GM23248 (cell line): ENCODE measurements around the gene PRKRIP1.
"Not testable (repeated sequence)": the region's sequence is repeated elsewhere in the genome, so short reads cannot be mapped to it uniquely, and the experiment has no call there.

Experiments
- EZH2 ChIP-seq: fragments of 200-600 bp; sonication (generic); IDR thresholded peaks from 2 replicates; pipeline ENCODE4 v1.6.1; 2018; ENCODE audit warnings: antibody characterized with exemption, mild to moderate bottlenecking; ENCODE audit not compliant: insufficient read depth, poor library complexity, severe bottlenecking
- EZH2phosphoT487 ChIP-seq: fragments of 200-600 bp; sonication (generic); IDR thresholded peaks from 2 replicates; pipeline ENCODE4 v1.6.1; 2018; ENCODE audit warnings: antibody characterized with exemption, moderate library complexity, mild to moderate bottlenecking, low read depth; ENCODE audit not compliant: insufficient read depth

DNA sequence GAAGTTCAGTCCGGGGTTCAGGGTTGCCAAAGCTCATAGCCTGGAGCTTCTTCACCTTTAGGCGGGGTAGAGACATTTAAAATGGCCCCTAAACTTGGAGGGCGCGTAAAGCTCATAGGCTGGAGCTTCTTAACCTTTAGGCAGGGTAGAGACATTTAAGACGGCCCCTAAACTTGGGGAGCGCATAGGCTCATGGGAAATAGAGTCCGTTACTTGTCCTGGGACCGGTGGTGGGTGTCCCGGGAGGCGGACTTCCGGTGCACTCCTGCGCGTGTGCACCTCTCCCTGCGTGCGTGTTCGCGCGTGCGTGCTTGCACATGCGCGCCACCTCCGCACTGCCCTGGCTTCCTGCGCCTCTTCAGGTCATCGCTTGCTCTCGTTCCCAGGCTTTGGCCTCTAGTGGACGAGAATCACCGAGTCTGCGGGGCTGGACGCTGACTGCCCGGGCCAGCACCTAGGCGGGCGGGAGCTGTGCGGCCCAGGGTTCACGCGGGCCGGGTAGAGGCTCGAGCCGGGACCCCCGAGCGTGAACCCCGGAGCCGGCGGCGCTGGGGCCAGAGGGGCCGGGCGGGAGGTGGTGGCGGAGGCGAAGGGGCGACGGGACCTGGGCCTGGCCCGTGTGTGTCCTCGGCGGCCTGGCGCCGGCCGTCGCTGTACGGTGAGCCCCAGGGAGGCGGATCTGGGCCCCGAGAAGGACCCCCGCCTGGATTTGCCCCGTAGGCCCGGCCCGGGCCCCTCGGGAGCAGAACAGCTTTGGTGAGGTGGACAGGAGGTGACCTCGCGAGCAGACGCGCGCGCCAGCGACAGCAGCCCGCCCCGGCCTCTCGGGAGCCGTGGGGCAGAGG is 32.4 kb upstream of the PRKRIP1 start:
- TF ChIP-seq EZH2, EZH2phosphoT487: not testable (repeated sequence)
